ENCODE results near the gene TMEM14A.
A peak's percentile ranks its signal among the peaks of the same experiment; 100 is the strongest.
"Not testable (repeated sequence)": the region's sequence is repeated elsewhere in the genome, so short reads cannot be mapped to it uniquely, and the experiment has no call there.

TMEM14A gene

DNA sequence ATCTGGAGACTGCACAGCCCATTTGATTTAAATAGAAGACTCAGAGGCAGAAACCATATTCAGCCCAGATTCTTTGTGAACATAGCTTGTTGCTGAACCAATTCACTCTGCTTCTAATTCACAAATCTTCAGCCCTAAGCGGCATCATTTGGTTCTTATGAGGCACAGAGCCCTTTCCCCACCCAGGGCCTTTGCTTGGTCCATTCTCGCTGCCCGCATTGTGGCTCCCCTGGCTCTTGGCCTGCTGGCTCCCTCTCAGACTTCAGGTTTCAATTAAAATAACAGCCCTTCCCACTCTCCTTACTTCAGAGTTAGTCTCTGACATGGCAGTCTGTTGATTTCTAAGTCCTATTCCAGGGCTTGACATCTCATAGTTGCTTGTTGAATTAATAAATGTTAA is 9.4 kb upstream of the TMEM14A start:
- DNase-seq, result no peak

DNA sequence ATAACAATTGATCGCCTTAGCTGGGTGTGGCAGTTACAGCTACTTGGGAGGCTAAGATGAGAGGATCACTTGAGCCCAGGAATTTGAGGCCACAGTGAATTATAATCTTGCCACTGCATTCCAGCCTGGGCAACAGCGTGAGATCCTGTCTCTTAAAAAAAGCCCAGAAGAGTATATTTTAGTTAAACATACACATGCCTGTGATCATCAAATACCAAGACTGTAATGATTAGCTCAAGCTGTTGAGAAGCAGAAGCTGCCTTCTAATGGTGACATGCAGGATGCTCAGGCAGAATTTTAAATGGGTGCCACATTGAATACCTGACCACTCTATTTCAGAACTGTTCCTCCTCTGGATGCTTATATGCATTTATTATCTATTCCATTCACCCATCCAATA is 8.9 kb upstream of the TMEM14A start:
- no peak for DNase-seq

DNA sequence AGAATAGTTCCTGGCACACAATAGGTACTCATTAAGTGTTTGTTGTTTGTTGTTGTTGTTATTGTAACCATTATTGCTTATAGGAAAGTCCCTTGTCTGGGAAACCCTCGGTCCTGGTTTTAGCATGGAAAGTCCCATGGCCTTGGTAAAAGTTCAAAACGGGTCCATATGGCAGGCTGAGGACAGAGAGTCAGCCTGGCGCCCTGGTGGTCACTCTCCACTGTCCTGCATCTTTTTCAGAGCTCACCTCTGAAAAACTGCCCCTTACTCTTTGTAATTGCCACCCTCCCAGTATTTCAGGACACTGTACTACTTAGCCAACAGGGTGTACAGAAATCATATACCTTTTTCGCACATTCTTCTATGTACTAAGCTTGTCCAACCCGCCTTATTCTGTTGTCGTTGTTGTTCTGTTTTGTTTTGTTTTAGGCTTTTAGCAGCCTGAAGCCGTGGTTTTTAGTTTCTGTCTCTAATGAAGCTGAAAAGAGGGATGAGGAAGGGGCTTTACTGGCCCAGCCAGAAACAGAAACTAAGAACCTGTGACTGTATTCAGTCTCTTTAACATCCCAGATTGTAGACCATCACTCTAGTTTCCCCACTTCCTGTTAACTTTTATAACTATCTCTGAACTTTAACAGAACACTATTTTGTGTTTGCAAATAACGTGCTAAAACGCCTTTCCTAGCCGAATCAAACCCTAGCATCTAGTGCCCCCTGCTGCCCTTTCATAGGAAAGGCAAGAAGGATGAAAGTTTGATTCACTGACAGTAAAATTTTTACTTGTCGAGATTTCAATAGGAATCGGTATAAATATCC is 7.6 kb upstream of the TMEM14A start:
- peak; percentile 32 to 39 for DNase-seq

DNA sequence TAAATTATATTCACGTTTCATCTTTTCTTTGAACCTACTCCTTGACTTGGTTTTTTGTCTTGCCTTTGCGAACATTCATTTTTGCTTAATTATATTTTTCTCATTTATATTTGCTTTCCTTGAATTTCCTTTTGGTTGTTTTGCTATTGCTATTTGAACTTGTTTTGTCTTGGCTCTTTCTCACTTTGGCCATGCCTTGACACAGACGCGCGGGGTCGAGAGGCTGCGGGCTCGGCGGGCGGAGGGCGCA is 7.1 kb upstream of the TMEM14A start:
- no peak for DNase-seq

DNA sequence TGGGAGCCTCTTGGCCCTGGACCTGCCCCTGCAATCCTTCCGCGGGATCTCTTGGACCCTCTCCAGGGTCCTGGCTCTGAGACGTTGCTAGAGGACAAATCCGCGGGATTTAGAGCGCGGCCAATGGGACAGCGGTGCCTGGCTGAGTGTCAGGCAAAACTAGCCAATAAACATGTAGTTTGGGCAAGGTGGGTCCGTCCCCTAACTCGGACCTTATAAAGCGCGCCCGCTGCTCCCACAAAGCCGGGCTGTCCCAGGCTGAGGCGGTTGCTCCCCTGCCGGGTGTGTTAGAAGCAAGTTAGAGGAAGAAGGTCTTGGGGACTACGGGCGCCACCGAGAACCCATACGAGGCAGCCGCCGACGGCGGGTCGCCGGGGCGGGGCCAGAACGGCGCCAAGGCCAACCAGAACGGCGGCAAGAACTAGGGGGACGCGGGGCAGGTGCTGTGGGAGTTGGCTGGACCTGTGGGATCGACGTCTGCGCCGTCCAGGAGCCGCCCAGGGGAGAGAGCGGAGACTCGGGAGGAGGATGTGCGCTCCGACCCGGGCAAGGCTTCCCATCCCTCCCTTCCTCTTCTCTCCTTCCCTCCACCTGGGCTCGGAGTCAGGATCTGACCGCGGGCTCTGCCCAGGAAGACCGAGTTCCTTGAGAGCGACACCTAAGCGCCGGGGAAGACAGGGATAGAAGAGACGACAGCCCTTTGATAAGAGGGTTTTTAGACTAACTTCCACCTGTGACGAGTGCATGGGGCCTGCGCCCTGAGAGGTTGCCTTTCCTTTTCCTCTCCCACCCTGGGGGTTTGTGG is 6.5 kb upstream of the TMEM14A start:
- peak; percentile 12 to 16 for DNase-seq

DNA sequence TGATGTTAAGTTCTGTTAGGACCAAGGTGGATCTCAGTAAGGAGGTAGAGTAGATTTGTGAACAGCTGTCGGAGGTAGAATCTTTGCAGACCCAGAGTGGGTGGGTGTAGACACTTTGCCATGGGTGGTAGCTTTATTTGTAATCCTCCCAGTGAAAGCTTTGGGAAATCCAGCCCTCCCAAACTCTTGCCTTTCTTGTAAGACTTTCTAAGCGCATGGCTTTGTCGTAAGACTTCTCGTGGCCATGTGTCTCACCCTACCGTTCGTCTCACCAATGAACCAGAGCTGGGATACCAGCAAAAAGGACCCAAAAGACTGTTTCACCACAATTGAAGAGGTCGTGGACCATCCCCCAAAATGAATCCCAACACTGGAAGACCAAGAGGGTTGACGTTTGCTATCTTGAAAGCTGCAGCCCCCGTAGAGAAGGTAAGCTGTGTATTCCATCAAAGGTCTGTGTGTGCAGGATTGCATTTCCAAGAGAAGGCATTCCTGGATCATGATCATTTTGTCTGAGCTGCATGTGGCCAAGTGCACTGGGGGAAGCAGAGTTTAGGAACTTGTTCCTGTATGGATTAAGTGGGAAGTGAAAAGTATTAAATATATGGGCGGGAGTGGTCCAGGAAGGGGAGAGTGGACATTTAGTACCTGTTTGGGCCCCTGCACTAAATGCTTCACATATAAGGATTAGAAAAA is 5.8 kb upstream of the TMEM14A start:
- no peak for DNase-seq

DNA sequence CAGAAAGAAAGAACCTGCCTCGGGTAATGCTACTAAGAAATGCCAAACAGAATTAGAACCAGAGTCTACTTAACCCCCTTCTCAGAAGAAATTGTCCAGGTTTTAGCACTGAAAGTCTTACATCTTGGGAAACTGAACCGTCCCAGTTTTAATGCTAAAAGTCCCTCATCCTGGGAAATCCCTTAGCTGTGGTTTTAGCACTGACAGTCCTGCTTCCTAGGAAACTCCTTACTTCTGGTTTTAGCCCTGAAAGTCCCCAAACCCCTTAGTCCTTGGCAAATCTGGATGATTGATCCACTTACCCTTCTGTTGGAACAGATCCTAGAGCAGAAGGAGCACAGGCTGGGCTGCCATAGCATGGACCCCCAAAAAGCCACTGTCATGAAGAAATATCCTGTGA is 4.8 kb upstream of the TMEM14A start:
- no peak for DNase-seq

DNA sequence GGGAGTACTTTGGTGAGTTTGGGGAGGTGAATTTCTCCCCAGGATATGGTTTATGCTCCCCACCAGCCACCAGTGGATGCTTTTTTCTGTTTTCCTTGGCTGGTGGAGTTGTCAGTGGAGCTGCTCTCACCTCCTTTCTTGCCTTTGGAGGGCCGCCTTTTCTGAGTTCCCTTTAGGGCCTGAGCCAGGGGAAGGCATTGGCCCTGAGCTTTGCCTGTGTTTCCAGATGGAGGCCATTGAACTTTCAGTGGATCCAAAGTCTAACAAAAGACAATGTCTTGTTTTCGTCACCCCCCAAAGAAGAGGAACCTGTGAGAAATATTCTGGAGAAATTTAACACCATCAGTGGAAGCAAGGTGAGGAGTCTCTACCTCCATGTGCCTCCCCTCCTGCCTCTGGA is 4.4 kb upstream of the TMEM14A start:
- no peak for DNase-seq

DNA sequence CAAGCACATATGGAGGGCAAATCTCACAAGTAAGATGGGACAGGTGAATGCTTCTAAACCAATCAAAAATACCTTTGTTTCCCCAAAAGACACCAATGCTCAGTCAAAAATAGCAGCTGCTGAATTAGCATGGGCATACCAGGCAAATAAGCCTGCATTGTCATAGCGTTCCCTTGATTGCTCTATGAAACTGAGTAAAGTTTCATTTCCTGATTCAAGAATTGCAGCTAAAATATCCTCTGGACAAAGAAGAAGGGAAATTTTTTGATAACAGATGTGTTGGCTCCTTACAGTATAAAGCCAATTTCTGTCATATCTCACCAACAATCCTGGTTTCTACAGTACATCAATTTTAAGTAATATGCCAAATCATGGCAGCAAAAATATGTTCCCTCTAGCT is 3.3 kb upstream of the TMEM14A start:
- no peak for DNase-seq

DNA sequence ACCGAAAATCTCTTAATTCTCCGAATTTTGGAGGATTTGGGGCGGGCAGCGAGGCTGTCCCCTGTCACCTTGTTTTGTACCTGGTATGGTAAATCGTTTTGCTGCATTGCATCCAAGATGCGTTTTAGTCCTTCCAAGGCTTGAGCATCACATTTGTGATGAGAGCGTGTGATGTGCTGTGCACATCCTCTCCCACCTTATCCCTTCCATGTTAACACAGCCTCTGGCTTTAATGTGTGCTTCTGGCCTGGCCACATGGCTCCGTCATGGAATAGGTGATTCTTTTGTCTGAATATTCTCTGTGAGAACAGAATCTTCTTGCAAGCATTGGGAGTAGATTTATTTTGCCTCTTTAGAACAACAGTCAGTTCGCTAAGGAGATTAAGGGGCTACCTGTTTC is 763 bp downstream of the TMEM14A start:
- no peak for DNase-seq

DNA sequence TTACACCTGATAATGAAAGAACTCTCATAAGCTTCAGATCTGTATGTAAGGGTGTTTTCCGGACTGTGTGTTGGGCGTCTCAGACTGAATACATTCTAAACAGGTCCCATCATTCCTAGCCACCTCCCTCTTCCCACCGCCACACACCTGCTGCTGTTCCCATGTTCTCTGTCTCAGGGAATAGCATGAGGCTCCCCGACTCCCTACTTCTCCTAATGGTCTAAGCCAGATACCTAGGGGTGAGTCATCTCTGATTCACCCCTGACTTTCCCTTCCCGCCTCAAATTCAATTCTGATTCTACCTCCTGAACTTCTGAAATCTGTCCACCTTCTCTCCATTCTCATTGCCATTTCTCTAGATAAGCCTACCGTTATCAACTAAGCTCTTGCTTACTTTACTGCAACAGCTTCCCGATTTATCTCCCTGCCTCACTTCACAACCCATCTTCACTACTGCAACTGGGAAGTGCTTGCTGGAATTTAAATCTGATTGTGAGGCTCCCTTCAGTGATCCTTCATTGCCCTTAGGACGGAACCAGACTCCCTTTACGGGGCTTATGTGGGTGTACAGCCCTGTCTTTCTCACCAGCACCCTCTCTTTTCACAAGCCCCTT is 1.6 kb downstream of the TMEM14A start:
- DNase-seq, result no peak

DNA sequence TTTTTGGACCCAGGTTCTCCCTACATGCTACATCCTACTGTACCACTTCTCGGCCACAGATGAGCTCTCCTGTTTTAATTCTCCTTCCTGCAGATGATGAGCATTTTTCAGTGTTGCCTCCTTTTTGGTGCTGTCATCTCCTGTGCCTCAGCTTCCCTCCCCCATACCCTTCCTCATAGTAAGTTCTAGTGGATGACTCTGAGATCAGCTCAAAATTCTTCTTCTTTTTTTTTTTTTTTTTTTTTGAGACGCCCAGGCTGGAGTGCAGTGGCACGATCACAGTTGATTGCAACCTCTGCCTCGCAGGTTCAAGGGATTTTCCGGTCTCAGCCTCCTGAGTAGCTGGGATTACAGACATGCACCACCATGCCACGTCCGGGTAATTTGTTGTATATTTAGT is 3.8 kb downstream of the TMEM14A start:
- no peak for DNase-seq

DNA sequence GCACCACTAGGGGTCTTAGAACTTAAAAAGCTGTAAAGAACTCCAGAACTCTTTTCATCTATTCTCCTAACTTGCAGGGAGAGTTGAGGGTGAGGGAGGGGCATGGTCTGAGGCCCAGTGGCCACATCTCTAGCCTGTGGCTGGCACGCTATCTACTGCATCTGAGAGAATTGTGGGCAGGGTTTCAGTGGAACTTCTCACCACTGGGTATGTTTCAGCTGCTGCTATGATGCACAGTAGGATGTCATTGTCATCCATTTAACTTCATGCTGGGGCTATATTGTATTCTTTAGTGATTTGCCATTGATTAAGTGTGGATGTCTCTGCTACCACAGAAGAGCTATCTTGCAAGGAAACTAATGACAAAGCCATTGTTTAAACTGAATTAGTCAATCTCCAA is 4.5 kb downstream of the TMEM14A start:
- DNase-seq, result no peak

DNA sequence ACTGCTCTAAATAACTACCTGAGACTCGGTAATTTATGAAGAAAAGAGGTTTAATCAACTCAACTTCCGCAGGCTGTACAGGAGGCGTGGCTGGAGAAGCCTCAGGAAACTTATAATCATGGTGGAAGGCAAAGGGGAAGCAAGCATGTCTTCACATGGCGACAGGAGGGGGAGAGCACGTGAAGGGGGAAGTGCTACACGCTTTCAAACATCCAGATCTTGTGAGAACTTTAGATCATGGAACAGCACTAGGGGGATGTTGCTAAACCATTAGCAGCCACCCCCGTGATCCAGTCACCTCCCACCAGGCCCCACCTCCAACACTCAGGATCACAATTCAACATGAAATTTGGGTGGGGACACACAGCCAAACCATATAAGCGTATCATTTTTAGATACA is 5.7 kb downstream of the TMEM14A start:
- not testable (repeated sequence) for DNase-seq

DNA sequence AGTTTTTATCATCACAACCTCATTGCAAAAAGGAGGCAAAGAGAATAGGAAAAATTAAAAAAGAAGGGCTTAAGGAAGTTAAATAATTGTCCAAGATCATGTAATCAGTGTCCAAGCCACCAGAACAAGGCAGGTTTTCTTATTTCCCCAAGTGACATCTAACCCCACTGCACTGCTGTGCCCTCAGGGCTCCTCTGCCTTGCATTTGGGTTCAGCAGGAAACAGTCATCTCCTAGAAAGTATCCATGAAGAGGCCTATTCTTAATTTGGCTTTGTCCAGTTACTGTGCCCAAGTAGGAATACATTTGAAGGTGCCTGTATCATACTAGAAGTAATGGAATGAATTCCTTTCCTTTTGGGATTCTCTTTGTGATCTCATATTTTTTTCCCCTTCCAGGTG is 10.5 kb downstream of the TMEM14A start:
- DNase-seq, result no peak

DNA sequence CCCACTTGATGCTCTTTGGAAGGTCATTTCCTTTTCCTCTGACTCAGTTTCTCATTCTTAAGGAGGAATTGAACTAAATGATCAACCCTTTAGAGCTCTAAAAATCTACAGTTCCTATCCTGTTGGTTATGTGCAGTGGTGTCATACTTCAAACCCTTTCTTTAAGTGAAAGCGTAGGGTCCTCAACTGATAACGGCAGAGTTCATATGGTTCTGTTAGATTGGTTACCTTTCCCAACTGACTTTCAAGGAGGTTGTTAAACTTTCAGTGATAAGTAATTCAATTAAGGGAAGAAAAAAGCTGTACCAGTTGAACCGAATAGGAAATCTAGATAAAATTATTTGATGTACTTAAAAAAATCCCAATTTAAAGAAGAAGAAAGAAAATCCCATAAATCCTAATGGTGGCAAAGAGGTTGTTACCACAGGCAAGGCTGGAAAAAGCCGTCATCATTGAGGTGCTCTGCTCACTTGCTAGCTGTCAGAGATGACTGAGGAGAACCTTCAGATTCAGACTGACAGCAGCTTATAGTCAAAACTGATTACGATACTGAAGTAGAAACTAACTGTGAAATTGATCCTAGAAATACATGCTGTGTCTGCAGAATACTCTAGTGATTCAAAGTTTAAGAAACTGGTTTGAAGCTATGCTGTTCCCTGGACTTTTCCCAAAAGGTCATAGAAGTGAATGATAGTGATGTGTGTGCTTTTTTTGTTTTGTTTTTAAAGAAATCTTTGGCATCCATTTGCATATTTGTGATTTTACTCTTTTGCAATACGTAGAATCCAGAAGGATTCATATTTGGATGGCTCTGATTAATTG is 16.2 kb downstream of the TMEM14A start:
- DNase-seq, result no peak

DNA sequence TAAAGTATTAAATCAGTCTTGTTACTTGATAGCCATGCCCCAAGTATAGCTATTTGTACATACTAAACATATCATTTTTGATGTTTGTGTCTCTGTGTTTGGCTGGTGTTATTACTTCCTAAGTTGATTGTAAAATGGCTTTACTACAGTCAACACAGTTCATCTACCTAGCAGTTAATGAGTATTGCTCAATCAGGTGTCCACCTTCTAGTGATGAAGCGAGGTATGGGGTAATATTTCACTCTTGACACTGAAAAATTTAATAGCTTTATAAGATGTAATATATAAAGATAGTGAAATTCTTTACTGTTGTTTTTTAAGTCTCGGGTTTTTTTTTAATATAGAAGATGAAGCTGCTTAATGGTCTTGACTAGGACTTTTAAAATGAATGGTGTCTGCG is 18.9 kb downstream of the TMEM14A start:
- no peak for DNase-seq

DNA sequence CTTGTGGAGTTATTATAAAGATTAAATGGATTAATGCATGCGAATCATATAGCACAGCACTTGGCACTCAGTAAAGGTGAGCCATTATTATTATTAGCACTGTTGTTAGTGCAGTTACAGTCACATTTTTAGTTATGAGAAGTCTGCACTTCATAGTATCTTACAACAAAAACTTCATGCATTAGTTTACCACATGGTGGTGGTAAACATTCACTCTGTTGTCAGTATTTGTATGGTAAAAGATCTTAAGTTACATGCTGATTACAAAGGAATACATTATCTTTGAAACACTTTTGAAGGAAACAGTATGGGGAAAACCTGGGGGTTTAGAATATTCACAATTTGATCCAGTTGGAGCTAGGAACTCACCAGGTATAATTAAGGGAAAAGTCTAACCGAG is 20.8 kb downstream of the TMEM14A start:
- DNase-seq, result no peak

DNA sequence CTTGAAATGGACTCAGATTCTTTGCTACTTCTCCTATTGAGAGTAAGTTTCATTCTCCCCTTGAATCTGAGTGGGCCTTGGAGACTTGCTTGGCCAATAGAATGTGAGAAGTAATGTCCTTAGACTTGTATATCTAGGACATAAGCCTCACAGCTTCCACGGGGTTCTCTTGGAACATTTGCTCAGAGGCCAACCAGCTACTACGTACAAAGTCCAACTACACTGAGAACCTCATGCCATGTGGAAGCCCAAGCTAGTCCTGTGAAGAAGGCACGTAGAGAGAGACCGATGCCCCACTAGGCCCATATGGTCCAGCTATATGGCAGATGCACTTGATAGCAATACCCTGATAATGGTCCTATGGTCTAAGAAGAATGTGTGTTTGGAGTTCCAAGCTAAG is 22.9 kb downstream of the TMEM14A start:
- DNase-seq, result no peak

DNA sequence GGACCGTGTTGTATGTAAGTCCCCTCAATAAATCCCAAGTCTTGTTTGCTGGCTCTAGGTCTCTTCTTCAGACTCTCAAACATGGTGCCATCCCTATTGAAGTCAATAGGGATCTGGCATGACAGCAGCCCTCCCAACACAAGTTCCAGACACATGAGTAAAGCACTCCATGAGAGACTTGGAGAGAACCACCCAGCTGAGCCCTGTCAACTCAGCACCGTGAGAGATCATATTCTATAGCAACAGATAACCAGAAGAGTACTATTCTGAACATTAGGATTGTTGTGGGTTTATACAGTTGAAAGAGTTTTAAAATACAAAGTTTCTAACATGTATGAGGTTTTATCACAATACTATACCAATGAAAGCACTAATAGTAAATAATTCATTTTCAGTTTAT is 23.5 kb downstream of the TMEM14A start:
- DNase-seq, result no peak

DNA sequence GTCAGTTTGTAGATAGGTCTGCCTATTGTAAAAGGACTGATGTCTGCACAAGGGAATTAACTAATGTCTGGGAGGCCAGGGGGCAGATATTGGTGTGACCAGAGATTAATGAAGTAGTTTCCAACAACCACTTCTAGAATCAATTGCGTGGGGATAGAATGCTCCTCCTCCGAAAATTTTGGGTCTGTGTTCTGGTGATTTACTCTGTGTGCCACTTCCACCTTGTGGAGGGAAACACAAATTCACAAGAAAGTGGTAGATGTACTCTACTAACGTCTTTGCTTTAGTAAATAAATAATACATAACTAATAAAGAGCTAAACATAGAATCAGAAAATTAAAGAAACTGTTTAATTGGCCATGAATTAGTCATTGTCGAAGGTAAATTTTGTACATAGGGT is 25.5 kb downstream of the TMEM14A start:
- DNase-seq, result no peak

DNA sequence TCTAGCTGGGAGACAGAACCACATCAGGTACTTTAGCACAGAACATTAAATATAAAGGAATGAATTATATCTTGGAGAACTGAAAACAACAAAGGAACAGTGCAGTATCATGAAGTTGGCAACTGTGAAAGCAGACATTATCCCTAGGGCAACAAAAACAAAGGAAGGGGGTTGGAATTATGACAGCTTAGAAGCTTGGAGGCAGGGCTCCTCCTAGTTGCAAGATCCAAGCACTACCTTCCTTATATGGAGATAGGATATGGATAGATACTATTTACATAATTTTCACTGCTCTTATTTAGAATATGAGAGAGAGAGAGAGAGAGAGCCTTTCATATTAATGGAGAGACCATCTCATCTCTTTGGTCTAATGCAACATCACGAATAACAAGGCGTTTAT is 27.0 kb downstream of the TMEM14A start:
- no peak for DNase-seq

DNA sequence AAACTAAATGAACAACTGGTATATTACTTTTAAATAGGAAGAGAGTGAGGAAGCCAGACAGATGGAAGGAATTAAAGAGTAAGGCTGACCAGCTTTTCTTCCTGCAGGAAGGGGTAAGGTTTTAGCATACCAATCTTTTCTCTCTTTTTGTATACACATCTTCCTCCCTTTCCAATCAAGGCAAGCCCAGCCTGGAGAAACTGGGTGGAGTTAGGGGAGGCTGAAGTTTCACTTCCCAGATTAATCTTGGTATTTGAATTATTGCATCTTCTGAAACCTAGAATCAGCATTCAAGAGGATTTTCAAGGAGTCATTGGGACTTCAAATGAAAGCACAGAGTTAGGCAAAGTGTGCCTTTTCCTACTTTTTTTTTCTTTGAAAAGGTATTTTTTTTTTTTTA is 33.1 kb downstream of the TMEM14A start:
- no peak for DNase-seq

Data from activated CD4-positive, alpha-beta T cell treated with anti-CD3 and anti-CD28 coated beads, Interleukin-2, amount 50 U/mL, for 4 hours (primary cell).